Ascending aorta (tissue), 2 donors: ENCODE results near the gene SUSD6. TPM values are rescaled to one million over a fixed set of nuclear protein-coding genes. Genes with fewer than 3 reads are reported as not detected.

ENCODE experiments used
- DNase-seq, 2 donors: peaks; one replicate each; pipeline ENCODE4 v3.0.0-alpha.2; 2019; ENCODE audit warnings: low spot score in 2 of 2
- H3K27ac ChIP-seq, 2 donors: fragments of 200-600 bp; sonication (generic); one replicate each; pipeline ENCODE4 v1.5.1; 2016 to 2017; ENCODE audit warnings: mild to moderate bottlenecking in 1 of 2
- H3K27me3 ChIP-seq: fragments of 200-600 bp; sonication (generic); one replicate; pipeline ENCODE4 v1.5.1; 2017
- H3K36me3 ChIP-seq, 2 donors: fragments of 200-600 bp; sonication (generic); one replicate each; pipeline ENCODE4 v1.5.1; 2016
- H3K4me1 ChIP-seq, 2 donors: fragments of 200-600 bp; sonication (generic); one replicate each; pipeline ENCODE4 v1.5.1; 2016 to 2017; ENCODE audit warnings: mild to moderate bottlenecking in 1 of 2
- H3K4me3 ChIP-seq, 2 donors: fragments of 200-600 bp; sonication (generic); one replicate each; pipeline ENCODE4 v1.5.1; 2016 to 2017; ENCODE audit warnings: mild to moderate bottlenecking in 1 of 2
- H3K9me3 ChIP-seq, 2 donors: fragments of 200-600 bp; sonication (generic); one replicate each; pipeline ENCODE4 v1.5.1; 2016
- intact Hi-C: fragments of 100-400 bp; cut with DNase I; formaldehyde crosslinking; loops from one replicate; pipeline ENCODE4 v1.15.1; 2023
- total RNA-seq: library from RNA; depleted of rRNA; stranded (reverse); fragments of >200 nt; gene quantifications from one replicate; pipeline ENCODE4 v1.1.0, GENCODE V29; 2016
- TF ChIP-seq, protein P1 (sequence below), 3 experiments: fragments of 200-600 bp in 2 of 3; fragments of 450-650 bp in 1 of 3; sonication (generic) in 2 of 3; IDR thresholded peaks; one replicate each; pipeline ENCODE4 v1.5.1; 2016 to 2019; ENCODE audit warnings: antibody characterized with exemption in 3 of 3, mild to moderate bottlenecking in 1 of 3, moderate library complexity in 1 of 3

The SUSD6 gene
- total RNA-seq, 1 donor from 2014 or later = 23.3 TPM

DNA sequence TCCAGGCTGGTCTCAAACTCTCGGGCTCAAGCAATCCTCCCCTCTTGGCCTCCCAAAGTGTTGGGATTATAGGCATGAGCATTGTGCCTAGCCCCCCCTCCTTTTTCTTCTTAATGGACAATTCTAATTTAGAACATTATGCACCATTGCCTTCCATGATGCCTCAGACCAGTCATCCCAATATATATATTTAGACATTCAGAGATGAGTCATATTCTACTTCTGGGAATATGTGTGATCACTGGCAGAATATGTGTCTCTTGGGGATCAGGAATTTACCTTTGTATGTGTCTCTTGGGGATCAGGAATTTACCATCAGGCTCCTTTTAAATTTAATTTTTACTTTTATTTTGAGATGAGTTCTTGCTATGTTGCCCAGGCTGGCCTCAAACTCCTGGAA is 29.2 kb upstream of the SUSD6 start:
- intact Hi-C loops = no loop called here
- H3K27ac ChIP-seq = no peak overlapping the region
- no peaks in the 10 kb centered on the region for H3K4me1 ChIP-seq
- no peaks in the 10 kb centered on the region for H3K27me3 ChIP-seq
- DNase-seq = no peak
- no peaks in the 10 kb centered on the region for H3K36me3 ChIP-seq
- no peak overlapping the region for H3K4me3 ChIP-seq
- no peaks in the 10 kb centered on the region for H3K9me3 ChIP-seq
- TF ChIP-seq, protein P1, sequence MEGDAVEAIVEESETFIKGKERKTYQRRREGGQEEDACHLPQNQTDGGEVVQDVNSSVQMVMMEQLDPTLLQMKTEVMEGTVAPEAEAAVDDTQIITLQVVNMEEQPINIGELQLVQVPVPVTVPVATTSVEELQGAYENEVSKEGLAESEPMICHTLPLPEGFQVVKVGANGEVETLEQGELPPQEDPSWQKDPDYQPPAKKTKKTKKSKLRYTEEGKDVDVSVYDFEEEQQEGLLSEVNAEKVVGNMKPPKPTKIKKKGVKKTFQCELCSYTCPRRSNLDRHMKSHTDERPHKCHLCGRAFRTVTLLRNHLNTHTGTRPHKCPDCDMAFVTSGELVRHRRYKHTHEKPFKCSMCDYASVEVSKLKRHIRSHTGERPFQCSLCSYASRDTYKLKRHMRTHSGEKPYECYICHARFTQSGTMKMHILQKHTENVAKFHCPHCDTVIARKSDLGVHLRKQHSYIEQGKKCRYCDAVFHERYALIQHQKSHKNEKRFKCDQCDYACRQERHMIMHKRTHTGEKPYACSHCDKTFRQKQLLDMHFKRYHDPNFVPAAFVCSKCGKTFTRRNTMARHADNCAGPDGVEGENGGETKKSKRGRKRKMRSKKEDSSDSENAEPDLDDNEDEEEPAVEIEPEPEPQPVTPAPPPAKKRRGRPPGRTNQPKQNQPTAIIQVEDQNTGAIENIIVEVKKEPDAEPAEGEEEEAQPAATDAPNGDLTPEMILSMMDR (IDR thresholded peaks at IDR 0.05) = no peak

DNA sequence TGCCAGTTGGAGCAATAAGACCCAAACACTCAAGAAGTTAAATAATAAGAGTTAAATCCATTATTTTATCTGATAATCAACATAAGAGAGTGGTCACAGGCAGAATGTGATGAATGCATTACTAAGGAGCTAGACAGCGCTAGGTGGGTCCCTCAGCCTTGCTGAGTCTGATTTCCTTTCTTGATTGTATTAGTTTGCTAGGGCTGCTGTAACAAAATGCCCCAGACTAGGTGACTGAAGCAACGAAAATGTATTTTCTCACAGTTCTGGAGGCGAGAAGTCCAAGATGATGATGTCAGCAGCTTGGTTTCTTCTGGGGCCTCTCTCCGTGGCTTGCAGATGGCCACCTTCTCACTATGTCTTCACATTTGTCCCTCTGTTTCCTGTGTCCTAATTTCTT is 28.6 kb upstream of the SUSD6 start:
- Histone ChIP-seq H3K27ac (no peak overlapping the region), H3K9me3 (no peaks in the 10 kb centered on the region), H3K4me3 (no peak overlapping the region), H3K36me3 (no peaks in the 10 kb centered on the region), H3K4me1 (no peaks in the 10 kb centered on the region), H3K27me3 (no peaks in the 10 kb centered on the region)
- intact Hi-C loops = no loop called here
- TF ChIP-seq, protein P1 (IDR thresholded peaks at IDR 0.05) = no peak
- DNase-seq = no peak

DNA sequence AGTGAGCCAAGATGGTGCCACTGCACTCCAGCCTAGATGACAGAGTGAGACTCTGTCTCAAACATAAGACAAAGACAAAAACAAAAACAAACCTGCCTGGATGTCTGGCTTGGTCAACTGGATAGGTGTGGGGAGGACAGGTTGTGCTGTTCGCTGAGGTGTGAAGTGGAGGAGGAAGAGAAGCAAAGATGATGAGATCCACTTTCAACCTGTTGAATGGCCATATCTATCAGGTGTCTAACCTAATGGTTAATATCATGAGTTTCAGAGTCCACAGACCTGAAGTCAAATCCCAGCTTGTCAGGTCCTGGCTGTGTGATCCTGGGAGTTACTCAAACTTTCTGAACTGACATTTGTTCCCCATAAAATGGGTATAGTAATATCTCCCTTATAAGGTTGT is 27.0 kb upstream of the SUSD6 start:
- Histone ChIP-seq H3K27me3 (no peaks in the 10 kb centered on the region), H3K4me1 (no peaks in the 10 kb centered on the region), H3K4me3 (no peak overlapping the region), H3K36me3 (no peaks in the 10 kb centered on the region), H3K9me3 (no peaks in the 10 kb centered on the region), H3K27ac (no peak overlapping the region)
- TF ChIP-seq, protein P1 (IDR thresholded peaks at IDR 0.05) = no peak
- no peak for DNase-seq
- intact Hi-C loops = no loop called here

DNA sequence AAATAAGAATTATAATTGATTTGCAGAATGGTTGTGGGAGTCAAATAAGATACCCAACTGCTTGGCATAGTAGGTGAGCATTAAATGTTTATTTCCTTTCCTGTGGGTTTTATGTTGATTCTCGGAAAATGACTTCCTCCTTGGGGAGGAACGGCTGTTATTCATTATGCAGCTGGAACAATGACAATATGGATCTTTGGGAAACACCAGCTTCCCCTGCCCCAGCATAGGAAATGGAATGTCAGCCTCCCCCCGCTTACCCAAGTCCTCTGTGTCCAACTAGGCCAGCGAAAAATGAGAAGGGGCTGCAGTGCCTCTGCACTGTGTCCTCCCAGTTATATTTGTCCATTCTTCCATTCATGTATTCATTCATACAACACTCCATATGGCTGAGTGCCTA is 25.0 kb upstream of the SUSD6 start:
- TF ChIP-seq, protein P1 (IDR thresholded peaks at IDR 0.05) = no peak
- Histone ChIP-seq H3K27ac (no peak overlapping the region), H3K4me1 (no peaks in the 10 kb centered on the region), H3K9me3 (no peaks in the 10 kb centered on the region), H3K36me3 (no peaks in the 10 kb centered on the region), H3K27me3 (no peaks in the 10 kb centered on the region), H3K4me3 (no peak overlapping the region)
- intact Hi-C loops = no loop called here
- no peak for DNase-seq

DNA sequence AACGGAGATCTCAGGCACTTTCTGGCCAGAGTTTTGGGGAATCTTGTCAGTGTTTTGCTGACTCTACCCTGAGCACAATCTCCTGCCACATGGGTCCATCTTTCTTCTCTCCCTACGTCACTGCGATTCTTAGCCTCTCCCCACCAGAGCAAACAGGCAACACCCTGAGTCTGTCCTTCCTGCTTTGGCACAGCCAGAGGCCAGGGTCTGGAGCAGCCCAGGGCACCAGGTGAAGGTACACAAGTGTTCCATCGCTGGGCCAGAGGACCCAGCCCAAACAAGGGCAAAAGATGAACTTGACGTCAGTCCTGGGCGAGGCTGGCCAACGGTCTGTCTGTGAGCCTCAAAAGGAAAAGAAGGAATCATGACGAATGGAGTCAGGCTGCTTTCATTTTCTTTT is 24.0 kb upstream of the SUSD6 start:
- Histone ChIP-seq H3K27ac (no peak overlapping the region), H3K4me1 (no peaks in the 10 kb centered on the region), H3K4me3 (no peak overlapping the region), H3K9me3 (no peaks in the 10 kb centered on the region), H3K36me3 (no peaks in the 10 kb centered on the region), H3K27me3 (no peaks in the 10 kb centered on the region)
- DNase-seq = no peak
- intact Hi-C loops = no loop called here
- TF ChIP-seq, protein P1 (IDR thresholded peaks at IDR 0.05) = no peak

DNA sequence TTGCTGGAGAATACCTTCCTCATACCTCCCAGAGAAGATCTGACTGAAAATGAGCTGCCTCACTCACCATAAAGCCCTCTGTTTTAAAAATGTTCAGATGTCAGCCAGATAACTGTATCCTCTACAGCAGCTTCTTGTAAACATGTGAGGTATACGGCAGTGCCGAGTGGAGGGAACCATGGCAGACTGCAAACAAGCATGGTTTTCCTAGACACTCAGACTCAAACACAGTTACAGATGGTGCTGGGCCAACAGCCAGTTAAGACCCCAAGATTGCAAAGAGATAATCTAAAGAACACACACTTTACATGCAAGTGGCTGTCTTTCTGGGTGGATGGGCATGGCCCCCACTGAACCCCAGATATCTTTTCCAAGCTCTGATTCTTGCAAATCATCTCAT is 20.1 kb upstream of the SUSD6 start:
- Histone ChIP-seq H3K27me3 (no peaks in the 10 kb centered on the region), H3K4me1 (peaks cover 0 to 3% of the 10 kb centered on the region in 2 donors), H3K9me3 (no peaks in the 10 kb centered on the region), H3K36me3 (no peaks in the 10 kb centered on the region), H3K4me3 (no peak overlapping the region), H3K27ac (no peak overlapping the region)
- TF ChIP-seq, protein P1 (IDR thresholded peaks at IDR 0.05) = no peak
- intact Hi-C loops = no loop called here
- DNase-seq = no peak
